Stromal cell of bone marrow (primary cell): ENCODE measurements around the gene PITPNC1.
"Not testable (repeated sequence)": the region's sequence is repeated elsewhere in the genome, so short reads cannot be mapped to it uniquely, and the experiment has no call there.

ENCODE experiments used
- DNase-seq: peaks from one replicate; pipeline ENCODE4 v3.0.0-alpha.2; 2012; ENCODE audit warnings: low read depth

PITPNC1 gene

GRCh38 chr17:67489273-67489672 lies 112.2 kb downstream of the PITPNC1 start:
- DNase-seq: no peak

GRCh38 chr17:67490471-67490870 lies 113.4 kb downstream of the PITPNC1 start:
- no peak for DNase-seq

- peak; percentile 96 for DNase-seq
These were observed 114.1 kb downstream of the PITPNC1 start for GRCh38 chr17:67491009-67491680.

- DNase-seq: no peak
These were observed 114.6 kb downstream of the PITPNC1 start for GRCh38 chr17:67491681-67492024.

GRCh38 chr17:67492251-67492740 lies 115.2 kb downstream of the PITPNC1 start:
- DNase-seq: no peak

GRCh38 chr17:67492824-67493517 lies 115.9 kb downstream of the PITPNC1 start:
- DNase-seq: no peak

GRCh38 chr17:67493812-67494211 lies 116.7 kb downstream of the PITPNC1 start:
- no peak for DNase-seq

GRCh38 chr17:67495534-67495933 lies 118.5 kb downstream of the PITPNC1 start:
- DNase-seq: not testable (repeated sequence)

- DNase-seq: no peak
These were observed 119.2 kb downstream of the PITPNC1 start for GRCh38 chr17:67496286-67496685.

- no peak for DNase-seq
These were observed 122.6 kb downstream of the PITPNC1 start for GRCh38 chr17:67499685-67500084.

- DNase-seq: no peak
These were observed 123.2 kb downstream of the PITPNC1 start for GRCh38 chr17:67500261-67500660.

GRCh38 chr17:67500677-67501300 lies 123.7 kb downstream of the PITPNC1 start:
- no peak for DNase-seq

GRCh38 chr17:67502151-67502550 lies 125.1 kb downstream of the PITPNC1 start:
- no peak for DNase-seq

GRCh38 chr17:67503184-67503583 lies 126.1 kb downstream of the PITPNC1 start:
- no peak for DNase-seq

- DNase-seq: no peak
These were observed 126.7 kb downstream of the PITPNC1 start for GRCh38 chr17:67503739-67504138.

- no peak for DNase-seq
These were observed 127.1 kb downstream of the PITPNC1 start for GRCh38 chr17:67504182-67504581.

GRCh38 chr17:67506966-67507365 lies 129.9 kb downstream of the PITPNC1 start:
- peak; percentile 25 for DNase-seq

- DNase-seq: no peak
These were observed 132.6 kb downstream of the PITPNC1 start for GRCh38 chr17:67509390-67510287.

- DNase-seq: no peak
These were observed 133.9 kb downstream of the PITPNC1 start for GRCh38 chr17:67511012-67511411.

GRCh38 chr17:67511804-67512203 lies 134.7 kb downstream of the PITPNC1 start:
- no peak for DNase-seq

- no peak for DNase-seq
These were observed 137.9 kb downstream of the PITPNC1 start for GRCh38 chr17:67514998-67515397.

GRCh38 chr17:67515490-67516083 lies 138.5 kb downstream of the PITPNC1 start:
- no peak for DNase-seq
